A673 (cell line): Measurements from ENCODE around the gene WDR37. TPM values are rescaled to one million over a fixed set of nuclear protein-coding genes. Genes with fewer than 3 reads are reported as not detected.

Experiments used
- BruUV-seq: library from RNA; stranded (reverse); fragments of 400-500 nt; replicated peaks from 2 replicates; lab custom pipeline; 2021; lab: Mats Ljungman, UMichigan
- CTCF ChIA-PET: fragments of 300-600 bp; sonication (Branson Sonifier 250); formaldehyde crosslinking; loops from one replicate; lab custom pipeline; 2022; ENCODE audit warnings: antibody characterized with exemption; lab: Charles Lee
- POLR2A ChIA-PET: fragments of 300-600 bp; sonication (Branson Sonifier 250); formaldehyde crosslinking; loops from one replicate; lab custom pipeline; 2022; ENCODE audit warnings: antibody characterized with exemption; ENCODE audit not compliant: low non-redundant PET; lab: Charles Lee
- DNase-seq: peaks from one replicate; pipeline ENCODE4 v3.0.0-alpha.2; 2015; ENCODE audit warnings: low spot score
- H3K27ac ChIP-seq: fragments of 200-600 bp; sonication (generic); 2 replicates; pipeline ENCODE4 v1.5.1; 2016; ENCODE audit warnings: mixed run types, low read depth, mild to moderate bottlenecking, mixed read lengths, antibody characterized with exemption, low read length; ENCODE audit not compliant: poor library complexity, severe bottlenecking
- H3K27me3 ChIP-seq: fragments of 200-600 bp; sonication (generic); replicated peaks from 2 replicates; pipeline ENCODE4 v1.6.1; 2017; ENCODE audit warnings: mixed run types, low read depth, mild to moderate bottlenecking, mixed read lengths, antibody characterized with exemption, low read length; ENCODE audit not compliant: insufficient read depth, poor library complexity
- H3K36me3 ChIP-seq: fragments of 200-600 bp; sonication (generic); 2 replicates; pipeline ENCODE4 v1.6.1; 2016; ENCODE audit warnings: mixed run types, mild to moderate bottlenecking, mixed read lengths, antibody characterized with exemption, low read length; ENCODE audit not compliant: insufficient read depth, poor library complexity, severe bottlenecking
- H3K4me1 ChIP-seq: fragments of 200-600 bp; sonication (generic); 2 replicates; pipeline ENCODE4 v1.6.1; 2017; ENCODE audit warnings: mixed run types, mild to moderate bottlenecking, mixed read lengths, antibody characterized with exemption, low read length; ENCODE audit not compliant: insufficient read depth, poor library complexity, severe bottlenecking
- H3K4me3 ChIP-seq: fragments of 200-600 bp; sonication (generic); 2 replicates; pipeline ENCODE4 v1.5.1; 2016; ENCODE audit warnings: low read depth, mixed run types, mild to moderate bottlenecking, mixed read lengths, low read length; ENCODE audit not compliant: poor library complexity, severe bottlenecking
- H3K9me3 ChIP-seq: fragments of 200-600 bp; sonication (generic); 2 replicates; pipeline ENCODE4 v1.6.1; 2016; ENCODE audit warnings: mixed run types, low read depth, mild to moderate bottlenecking, mixed read lengths, antibody characterized with exemption, low read length; ENCODE audit not compliant: poor library complexity, severe bottlenecking
- EZH2 ChIP-seq: fragments of 200-600 bp; sonication (generic); IDR thresholded peaks from 2 replicates; pipeline ENCODE4 v1.6.1; 2017; ENCODE audit warnings: borderline replicate concordance, low read depth, mild to moderate bottlenecking, mixed read lengths, antibody characterized with exemption, low read length; ENCODE audit not compliant: poor library complexity, severe bottlenecking
- intact Hi-C: fragments of 100-400 bp; cut with micrococcal nuclease; formaldehyde crosslinking; loops from one replicate; pipeline ENCODE4 v1.10.0; 2022; ENCODE audit not compliant: unreplicated experiment
- total RNA-seq: library from RNA; stranded (reverse); gene quantifications from 2 replicates; pipeline ENCODE4 v1.2.3, GENCODE V29; 2021
- TF ChIP-seq, protein P1 (sequence below): fragments of 300-800, 200-600 bp; sonication (generic); conservative IDR thresholded peaks from 2 replicates; pipeline ENCODE4 v1.5.1; 2017; ENCODE audit warnings: low read depth, mild to moderate bottlenecking, antibody characterized with exemption, low read length, moderate library complexity, mixed read lengths

WDR37 gene
- total RNA-seq, 1 experiment from 2014 or later, result 12.6 TPM

DNA sequence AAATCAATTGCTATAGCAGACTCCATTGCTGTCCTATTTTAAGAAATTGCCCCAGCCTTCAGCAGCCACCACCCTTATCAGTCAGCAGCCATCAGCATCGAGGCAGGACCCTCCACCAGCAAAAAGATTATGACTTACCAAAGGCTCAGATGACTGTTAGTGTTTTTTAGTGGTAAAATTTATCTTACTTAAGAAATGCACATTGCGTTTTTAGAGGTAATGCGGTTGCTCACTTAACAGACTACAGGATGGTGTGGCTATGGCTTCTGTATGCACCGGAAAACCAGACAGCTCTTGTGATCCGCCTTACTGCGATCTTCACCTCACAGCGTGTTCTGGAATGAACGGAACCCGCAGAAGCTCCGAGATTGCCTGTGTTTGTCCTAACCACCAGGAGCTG, 58.1 kb downstream of the WDR37 start:
- BruUV-seq, result no TSS peak
- intact Hi-C loops, result no loop called here
- Histone ChIP-seq H3K9me3 (no peaks in the 10 kb centered on the region), H3K27ac (no peak overlapping the region), H3K36me3 (peaks cover 7% of the 10 kb centered on the region), H3K4me1 (peaks cover 9% of the 10 kb centered on the region), H3K4me3 (no peak overlapping the region), H3K27me3 (no peaks in the 10 kb centered on the region)
- CTCF ChIA-PET, result no interaction called here
- TF ChIP-seq, protein P1, sequence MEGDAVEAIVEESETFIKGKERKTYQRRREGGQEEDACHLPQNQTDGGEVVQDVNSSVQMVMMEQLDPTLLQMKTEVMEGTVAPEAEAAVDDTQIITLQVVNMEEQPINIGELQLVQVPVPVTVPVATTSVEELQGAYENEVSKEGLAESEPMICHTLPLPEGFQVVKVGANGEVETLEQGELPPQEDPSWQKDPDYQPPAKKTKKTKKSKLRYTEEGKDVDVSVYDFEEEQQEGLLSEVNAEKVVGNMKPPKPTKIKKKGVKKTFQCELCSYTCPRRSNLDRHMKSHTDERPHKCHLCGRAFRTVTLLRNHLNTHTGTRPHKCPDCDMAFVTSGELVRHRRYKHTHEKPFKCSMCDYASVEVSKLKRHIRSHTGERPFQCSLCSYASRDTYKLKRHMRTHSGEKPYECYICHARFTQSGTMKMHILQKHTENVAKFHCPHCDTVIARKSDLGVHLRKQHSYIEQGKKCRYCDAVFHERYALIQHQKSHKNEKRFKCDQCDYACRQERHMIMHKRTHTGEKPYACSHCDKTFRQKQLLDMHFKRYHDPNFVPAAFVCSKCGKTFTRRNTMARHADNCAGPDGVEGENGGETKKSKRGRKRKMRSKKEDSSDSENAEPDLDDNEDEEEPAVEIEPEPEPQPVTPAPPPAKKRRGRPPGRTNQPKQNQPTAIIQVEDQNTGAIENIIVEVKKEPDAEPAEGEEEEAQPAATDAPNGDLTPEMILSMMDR, result no peak
- no peak for TF ChIP-seq EZH2
- POLR2A ChIA-PET, result no interaction called here
- no peak for DNase-seq

DNA sequence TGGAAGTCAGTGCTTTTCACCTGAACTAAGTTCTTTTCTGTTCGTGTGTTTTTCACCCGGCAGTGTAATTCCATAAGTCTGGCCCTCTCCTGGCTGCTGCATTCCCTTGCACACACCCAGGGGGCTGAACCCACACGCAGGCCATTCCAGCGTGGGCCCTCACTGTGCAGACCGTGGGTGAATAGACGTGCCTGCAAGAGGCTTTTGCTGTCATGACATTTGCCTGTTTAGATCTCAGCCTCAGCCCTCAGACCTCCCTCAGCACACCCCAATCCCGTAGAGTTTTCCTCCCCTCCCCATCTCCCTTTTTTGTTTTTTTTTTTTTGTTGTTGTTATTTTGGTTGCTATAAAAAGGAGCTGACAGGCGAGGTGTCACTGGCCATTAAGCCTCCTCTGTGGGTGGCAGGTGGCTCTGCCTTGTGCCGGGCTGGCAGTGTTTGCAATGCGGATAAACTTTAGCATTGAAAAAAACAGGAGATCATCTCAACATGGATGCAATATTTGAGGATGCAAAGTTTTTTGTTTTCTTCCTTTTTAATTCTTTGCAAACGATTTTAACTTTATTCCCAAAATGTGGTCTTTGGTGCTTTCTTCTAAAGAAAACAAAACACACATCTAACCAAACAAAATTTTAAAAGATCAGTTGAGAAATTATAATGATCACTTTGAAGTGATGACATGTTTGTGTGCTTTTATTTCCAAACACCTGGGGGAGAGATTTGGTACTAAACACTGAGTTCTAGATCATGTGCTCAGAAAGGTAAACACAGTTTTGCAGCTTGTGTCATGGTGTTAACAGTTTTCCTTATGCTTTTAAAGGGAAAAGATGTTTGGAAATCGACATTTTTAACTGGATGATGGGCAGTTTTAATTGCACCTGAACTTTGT, 58.8 kb downstream of the WDR37 start:
- Histone ChIP-seq H3K4me3 (no peak overlapping the region), H3K27me3 (no peaks in the 10 kb centered on the region), H3K4me1 (peaks cover 9% of the 10 kb centered on the region), H3K9me3 (no peaks in the 10 kb centered on the region), H3K27ac (no peak overlapping the region), H3K36me3 (peaks cover 7% of the 10 kb centered on the region)
- intact Hi-C loops, result no loop called here
- CTCF ChIA-PET, result no interaction called here
- TF ChIP-seq, protein P1, result no peak
- TF ChIP-seq EZH2, result no peak
- no peak for DNase-seq
- POLR2A ChIA-PET, result no interaction called here
- no TSS peak for BruUV-seq

DNA sequence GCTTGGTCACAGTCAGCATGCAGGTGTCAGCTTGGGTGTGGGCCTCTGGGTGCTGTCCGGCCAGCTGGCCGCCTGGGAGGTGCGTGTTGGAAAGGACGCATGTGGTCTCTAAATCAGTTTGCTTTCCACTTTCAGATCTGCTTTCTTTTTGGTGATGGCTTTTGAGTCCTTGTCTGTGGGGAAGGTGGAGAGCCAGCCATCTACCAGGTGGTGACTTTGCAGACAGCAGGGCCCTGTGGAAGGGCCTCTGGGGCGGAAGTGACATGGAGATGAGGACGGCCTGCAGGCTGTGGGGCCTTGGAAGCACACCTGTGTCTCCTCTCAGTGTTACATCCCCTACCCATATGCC, 59.4 kb downstream of the WDR37 start:
- H3K9me3 ChIP-seq, result no peaks in the 10 kb centered on the region
- TF ChIP-seq, protein P1, result no peak
- TF ChIP-seq EZH2, result no peak
- no peak overlapping the region for H3K27ac ChIP-seq
- ChIA-PET CTCF (no interaction called here), POLR2A (no interaction called here)
- peaks cover 7% of the 10 kb centered on the region for H3K36me3 ChIP-seq
- DNase-seq, result no peak
- no TSS peak for BruUV-seq
- peaks cover 4% of the 10 kb centered on the region for H3K4me1 ChIP-seq
- no peaks in the 10 kb centered on the region for H3K27me3 ChIP-seq
- intact Hi-C loops, result no loop called here
- H3K4me3 ChIP-seq, result no peak overlapping the region
